Measurements from ENCODE around the gene TMEM179B.
"Not testable (repeated sequence)": the region's sequence is repeated elsewhere in the genome, so short reads cannot be mapped to it uniquely, and the experiment has no call there.

Gene TMEM179B

DNA sequence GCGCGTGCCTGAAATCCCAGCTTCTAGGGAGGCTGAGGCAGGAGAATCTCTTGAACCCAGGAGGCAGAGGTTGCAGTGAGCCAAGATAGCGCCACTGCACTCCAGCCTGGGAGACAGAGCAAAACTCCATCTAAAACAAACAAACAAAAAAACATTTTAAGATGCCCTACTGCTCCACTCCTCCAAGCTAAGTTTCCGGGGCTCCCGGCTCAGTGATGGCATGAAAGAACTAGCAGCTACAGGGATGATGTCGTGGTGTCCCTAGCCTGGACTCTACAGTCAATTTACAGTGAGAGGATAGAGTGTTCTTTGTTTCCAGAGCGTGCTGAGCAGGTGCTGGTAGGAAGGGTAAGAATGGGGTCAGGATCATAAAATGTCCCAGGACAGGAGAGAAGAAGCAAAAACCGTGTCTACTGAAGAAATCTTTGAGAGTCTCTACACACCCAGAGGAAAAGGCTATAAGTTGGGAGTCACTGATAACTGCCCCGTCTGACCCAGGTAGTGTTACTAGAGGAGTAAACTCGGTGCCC, 32.1 kb upstream of the TMEM179B start:
- Histone ChIP-seq H3K4me1 (ENCODE audit: control insufficient read depth, low read length) (peaks cover 14% of the 10 kb centered on the region), H3K27me3 (ENCODE audit: control insufficient read depth, low read length) (no peaks in the 10 kb centered on the region), H3K4me2 (ENCODE audit: low read length) (peak overlapping the region; percentile 92), H3K27ac (ENCODE audit: low read depth, low read length) (no peak overlapping the region), H3K9me3 (ENCODE audit: control insufficient read depth, insufficient read depth, low read length) (no peaks in the 10 kb centered on the region), H3K79me2 (ENCODE audit: control insufficient read depth, low read length) (peaks cover 18% of the 10 kb centered on the region), H3K9me2 (replicated peaks; ENCODE audit: control insufficient read depth, low read length) (no peaks in the 10 kb centered on the region), H4K20me1 (ENCODE audit: control insufficient read depth, insufficient read depth, low read depth, low read length) (no peaks in the 10 kb centered on the region), H3K4me3 (ENCODE audit: low read length) (peak overlapping the region; percentile 93), H3F3A (ENCODE audit: control insufficient read depth, insufficient read depth) (peaks cover 3% of the 10 kb centered on the region; the same call in 1 of the 2 replicates), H3K36me3 (ENCODE audit: control insufficient read depth, low read length) (peaks cover 12% of the 10 kb centered on the region)
- TF ChIP-seq EZH2phosphoT487 (IDR thresholded peaks at IDR 0.05; ENCODE audit: borderline replicate concordance, low read length): no peak
- TF ChIP-seq, protein P1, sequence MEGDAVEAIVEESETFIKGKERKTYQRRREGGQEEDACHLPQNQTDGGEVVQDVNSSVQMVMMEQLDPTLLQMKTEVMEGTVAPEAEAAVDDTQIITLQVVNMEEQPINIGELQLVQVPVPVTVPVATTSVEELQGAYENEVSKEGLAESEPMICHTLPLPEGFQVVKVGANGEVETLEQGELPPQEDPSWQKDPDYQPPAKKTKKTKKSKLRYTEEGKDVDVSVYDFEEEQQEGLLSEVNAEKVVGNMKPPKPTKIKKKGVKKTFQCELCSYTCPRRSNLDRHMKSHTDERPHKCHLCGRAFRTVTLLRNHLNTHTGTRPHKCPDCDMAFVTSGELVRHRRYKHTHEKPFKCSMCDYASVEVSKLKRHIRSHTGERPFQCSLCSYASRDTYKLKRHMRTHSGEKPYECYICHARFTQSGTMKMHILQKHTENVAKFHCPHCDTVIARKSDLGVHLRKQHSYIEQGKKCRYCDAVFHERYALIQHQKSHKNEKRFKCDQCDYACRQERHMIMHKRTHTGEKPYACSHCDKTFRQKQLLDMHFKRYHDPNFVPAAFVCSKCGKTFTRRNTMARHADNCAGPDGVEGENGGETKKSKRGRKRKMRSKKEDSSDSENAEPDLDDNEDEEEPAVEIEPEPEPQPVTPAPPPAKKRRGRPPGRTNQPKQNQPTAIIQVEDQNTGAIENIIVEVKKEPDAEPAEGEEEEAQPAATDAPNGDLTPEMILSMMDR (IDR thresholded peaks at IDR 0.05; ENCODE audit: low read depth, low read length, poor library complexity, severe bottlenecking): no peak

DNA sequence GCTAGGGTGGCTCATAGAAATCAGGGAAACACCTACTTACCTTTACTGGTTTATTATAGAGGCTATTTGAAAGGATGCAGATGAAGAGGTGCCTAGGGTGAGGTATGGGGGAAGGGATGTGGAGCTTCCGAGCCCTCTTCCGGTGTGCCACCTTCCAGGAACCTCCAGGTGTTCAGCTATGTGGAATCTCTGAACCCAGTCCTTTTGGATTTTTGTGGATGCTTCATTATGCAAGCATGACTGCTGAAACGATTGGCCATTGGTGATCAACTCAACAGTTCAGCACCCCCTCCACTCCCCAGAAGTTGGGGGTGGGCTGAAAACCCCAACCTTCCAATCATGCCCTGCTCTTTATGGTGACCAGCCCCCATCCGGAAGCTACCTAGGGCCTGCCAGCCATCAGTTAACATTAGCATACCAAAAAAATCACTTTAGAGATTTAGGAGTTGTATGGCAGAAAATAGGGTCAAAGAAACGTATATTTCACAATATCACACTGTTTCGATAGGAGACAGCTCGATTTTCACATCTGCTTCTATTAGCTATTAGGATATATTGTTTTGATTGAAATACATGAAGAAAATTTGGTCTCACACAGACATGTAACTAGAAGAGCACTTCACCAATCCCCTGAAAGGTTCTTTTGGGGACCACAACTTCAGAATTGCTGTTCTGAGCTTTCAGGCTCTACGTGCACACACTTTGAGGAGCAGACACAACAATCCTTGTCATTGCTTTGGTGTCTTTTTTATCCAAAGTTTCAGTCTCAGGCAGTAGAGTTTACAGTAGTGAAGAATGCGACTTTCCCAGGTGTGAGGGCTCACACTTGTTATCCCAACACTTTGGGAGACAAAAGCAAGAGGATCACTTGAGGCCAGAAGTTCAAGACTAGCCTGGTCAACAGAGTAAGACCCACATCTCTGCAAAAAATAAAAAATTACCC, 29.1 kb upstream of the TMEM179B start:
- Histone ChIP-seq H3K9me2 (replicated peaks; ENCODE audit: control insufficient read depth, low read length) (no peaks in the 10 kb centered on the region), H3K36me3 (ENCODE audit: control insufficient read depth, low read length) (peaks cover 13% of the 10 kb centered on the region), H3K4me1 (ENCODE audit: control insufficient read depth, low read length) (peaks cover 23% of the 10 kb centered on the region), H3K79me2 (ENCODE audit: control insufficient read depth, low read length) (peaks cover 21% of the 10 kb centered on the region), H3K4me3 (ENCODE audit: low read length) (no peak overlapping the region), H3K9me3 (ENCODE audit: control insufficient read depth, insufficient read depth, low read length) (no peaks in the 10 kb centered on the region), H3K27ac (ENCODE audit: low read depth, low read length) (no peak overlapping the region), H3K4me2 (ENCODE audit: low read length) (no peak overlapping the region), H3K27me3 (ENCODE audit: control insufficient read depth, low read length) (no peaks in the 10 kb centered on the region), H4K20me1 (ENCODE audit: control insufficient read depth, insufficient read depth, low read depth, low read length) (no peaks in the 10 kb centered on the region), H3F3A (ENCODE audit: control insufficient read depth, insufficient read depth) (peaks cover 3% of the 10 kb centered on the region; the same call in 1 of the 2 replicates)
- TF ChIP-seq EZH2phosphoT487 (IDR thresholded peaks at IDR 0.05; ENCODE audit: borderline replicate concordance, low read length): no peak
- TF ChIP-seq, protein P1 (IDR thresholded peaks at IDR 0.05; ENCODE audit: low read depth, low read length, poor library complexity, severe bottlenecking): no peak

DNA sequence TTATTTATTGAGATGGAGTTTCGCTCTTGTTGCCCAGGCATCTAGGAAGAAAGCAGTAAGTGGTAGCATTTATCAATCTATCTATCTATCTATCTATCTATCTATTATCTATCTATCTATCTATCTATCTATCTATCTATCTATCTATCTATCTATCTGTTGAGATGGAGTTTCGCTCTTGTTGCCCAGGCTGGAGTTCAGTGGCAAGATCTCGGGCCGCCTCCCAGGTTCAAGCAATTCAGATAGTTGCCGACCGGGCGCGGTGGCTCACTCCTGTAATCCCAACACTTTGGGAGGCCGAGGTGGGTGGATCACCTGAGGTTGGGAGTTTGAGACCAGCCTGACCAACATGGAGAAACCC, 26.4 kb upstream of the TMEM179B start:
- not testable (repeated sequence) for H3K9me3 ChIP-seq (ENCODE audit: control insufficient read depth, insufficient read depth, low read length); H3K9me2 ChIP-seq (replicated peaks; ENCODE audit: control insufficient read depth, low read length); H3K27me3 ChIP-seq (ENCODE audit: control insufficient read depth, low read length); H3F3A ChIP-seq (ENCODE audit: control insufficient read depth, insufficient read depth); H4K20me1 ChIP-seq (ENCODE audit: control insufficient read depth, insufficient read depth, low read depth, low read length)
- H3K4me1 ChIP-seq (ENCODE audit: control insufficient read depth, low read length): peaks cover 11% of the 10 kb centered on the region
- peak overlapping the region; percentile 86 for H3K4me2 ChIP-seq (ENCODE audit: low read length)
- H3K79me2 ChIP-seq (ENCODE audit: control insufficient read depth, low read length): peaks cover 20% of the 10 kb centered on the region
- peaks cover 26% of the 10 kb centered on the region for H3K36me3 ChIP-seq (ENCODE audit: control insufficient read depth, low read length)
- H3K4me3 ChIP-seq (ENCODE audit: low read length): peak overlapping the region; percentile 98
- H3K27ac ChIP-seq (ENCODE audit: low read depth, low read length): 0 out of 2 replicates have a peak overlapping the region, but pooled peaks have one; percentile 12

DNA sequence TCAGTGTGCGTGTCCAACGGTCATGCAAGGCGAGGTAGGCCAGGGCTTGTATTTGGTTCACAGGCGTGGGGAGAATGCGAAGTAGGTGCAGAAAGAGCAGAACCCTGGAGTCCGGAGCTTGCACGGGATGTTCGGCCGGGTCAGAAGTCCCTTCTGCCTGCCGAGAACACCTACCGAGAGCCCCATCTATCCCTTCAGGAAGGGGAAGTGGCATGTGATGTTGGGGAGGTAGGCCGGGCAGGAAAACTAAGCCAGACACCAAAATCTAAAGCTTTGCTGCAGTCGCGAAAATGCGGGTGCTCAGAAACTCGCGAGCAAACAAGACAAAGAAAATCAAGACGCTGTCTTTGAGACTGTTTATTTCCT, 16.4 kb upstream of the TMEM179B start:
- H3K9me3 ChIP-seq (ENCODE audit: control insufficient read depth, insufficient read depth, low read length): no peaks in the 10 kb centered on the region
- peaks cover 37% of the 10 kb centered on the region for H3K79me2 ChIP-seq (ENCODE audit: control insufficient read depth, low read length)
- no peaks in the 10 kb centered on the region for H4K20me1 ChIP-seq (ENCODE audit: control insufficient read depth, insufficient read depth, low read depth, low read length)
- H3K4me2 ChIP-seq (ENCODE audit: low read length): peak overlapping the region; percentile 96
- peak overlapping the region; percentile 97 for H3K4me3 ChIP-seq (ENCODE audit: low read length)
- peaks cover 27% of the 10 kb centered on the region for H3K36me3 ChIP-seq (ENCODE audit: control insufficient read depth, low read length)
- no peaks in the 10 kb centered on the region for H3K9me2 ChIP-seq (replicated peaks; ENCODE audit: control insufficient read depth, low read length)
- H3K27ac ChIP-seq (ENCODE audit: low read depth, low read length): peak overlapping the region; percentile 74
- H3K4me1 ChIP-seq (ENCODE audit: control insufficient read depth, low read length): peaks cover 31% of the 10 kb centered on the region
- TF ChIP-seq, protein P1 (IDR thresholded peaks at IDR 0.05; ENCODE audit: low read depth, low read length, poor library complexity, severe bottlenecking): no peak
- TF ChIP-seq EZH2phosphoT487 (IDR thresholded peaks at IDR 0.05; ENCODE audit: borderline replicate concordance, low read length): no peak
- peaks cover 16% of the 10 kb centered on the region for H3F3A ChIP-seq (ENCODE audit: control insufficient read depth, insufficient read depth)
- H3K27me3 ChIP-seq (ENCODE audit: control insufficient read depth, low read length): no peaks in the 10 kb centered on the region

Measured in DOHH2 (cell line).